ENCODE data around the gene CLEC1A. TPM values are rescaled to one million over a fixed set of nuclear protein-coding genes. Genes with fewer than 3 reads are reported as not detected.

The CLEC1A gene
- total and polyA plus RNA-seq, 11 donors, result 1.2 to 7.3 (median 2.5) TPM

DNA sequence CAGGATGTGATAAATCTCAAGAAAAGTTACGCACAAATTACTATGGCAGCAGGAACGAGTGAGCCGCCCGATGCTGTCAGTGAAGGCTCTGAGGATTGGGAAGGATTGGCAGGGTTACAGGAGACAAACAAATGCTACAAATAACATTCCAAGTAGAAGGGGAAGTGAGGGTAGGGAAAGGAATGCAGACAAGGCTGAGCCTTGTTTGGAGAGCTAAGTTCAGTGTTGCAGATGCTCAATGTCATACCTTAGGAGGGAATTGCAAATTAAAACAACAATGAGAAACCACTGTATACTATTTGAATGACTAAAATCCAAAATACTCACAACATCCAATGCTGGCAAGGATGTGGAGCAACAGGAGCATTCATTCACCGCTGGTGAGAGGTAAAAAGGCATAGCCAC is 67.0 kb downstream of the CLEC1A start:
- no peaks in the 10 kb centered on the region for H3K9me3 ChIP-seq
- no peaks in the 10 kb centered on the region for H3K36me3 ChIP-seq
- H3K4me1 ChIP-seq, result peaks cover 0 to 5% (median 0%) of the 10 kb centered on the region in 12 donors
- no peak overlapping the region for H3K27ac ChIP-seq
- 69 to 74% (median 71%) methylated on average over 5 of the region's 5 CpGs for WGBS, 4 donors
- no peaks in the 10 kb centered on the region for H3K27me3 ChIP-seq
- intact Hi-C loops (cut with DNase I), result loop anchor here in 4 of 10 donors (5.0 kb wide), 3 partner anchors 106 to 161 kb away; no protein-coding TSS in a partner anchor
- H3K4me3 ChIP-seq, result no peak overlapping the region
- TF ChIP-seq POLR2A (IDR thresholded peaks at IDR 0.05) (no peak), CTCF (IDR thresholded peaks at IDR 0.05) (no peak)
- ATAC-seq, result no peak
- DNase-seq, result no peak

GRCh38 chr12:10031321-10031720 is 67.5 kb downstream of the CLEC1A start:
- WGBS, 4 donors, result 69 to 77% (median 71%) methylated on average over 4 of the region's 4 CpGs
- intact Hi-C loops (cut with DNase I), result loop anchor here in 4 of 10 donors (5.0 kb wide), 3 partner anchors 106 to 161 kb away; no protein-coding TSS in a partner anchor
- H3K27me3 ChIP-seq, result no peaks in the 10 kb centered on the region
- ATAC-seq (no peak), DNase-seq (no peak)
- H3K27ac ChIP-seq, result no peak overlapping the region
- no peaks in the 10 kb centered on the region for H3K9me3 ChIP-seq
- peaks cover 0 to 5% (median 0%) of the 10 kb centered on the region in 12 donors for H3K4me1 ChIP-seq
- TF ChIP-seq POLR2A (IDR thresholded peaks at IDR 0.05), result no peak
- no peak for TF ChIP-seq CTCF (IDR thresholded peaks at IDR 0.05)
- no peak overlapping the region for H3K4me3 ChIP-seq
- H3K36me3 ChIP-seq, result no peaks in the 10 kb centered on the region

DNA sequence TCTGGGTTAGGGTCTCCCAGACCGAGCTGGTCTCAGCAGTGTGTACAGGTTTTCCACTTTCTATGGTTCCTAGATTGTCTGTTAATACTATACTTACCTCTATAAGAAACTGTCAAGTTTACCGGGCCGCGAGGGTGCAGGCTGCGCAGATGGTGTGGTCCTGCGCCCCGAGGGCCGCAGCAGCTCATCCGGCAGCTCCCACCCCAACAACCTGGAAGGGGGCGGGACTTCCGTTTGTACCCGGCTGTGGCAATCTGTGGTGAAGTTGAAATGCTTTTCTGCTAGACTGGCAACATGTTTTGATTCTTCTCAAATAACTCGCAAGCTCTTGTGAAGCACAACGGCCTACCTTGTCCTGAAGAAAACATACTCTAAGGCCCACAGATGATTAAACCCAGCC is 68.3 kb downstream of the CLEC1A start, which contains the start of gene CLEC9A:
Gene CLEC9A, plus strand, starts transcription at position 237 of the 400 bp plus-strand sequence. CDS start 22,006 bp downstream, outside the sequence.
- Histone ChIP-seq H3K9me3 (no peaks in the 10 kb centered on the region), H3K27me3 (no peaks in the 10 kb centered on the region), H3K36me3 (no peaks in the 10 kb centered on the region), H3K27ac (no peak within 1 kb of the TSS), H3K4me3 (no peak within 1 kb of the TSS), H3K4me1 (peaks cover 0 to 5% (median 0%) of the 10 kb centered on the region in 12 donors)
- DNase-seq (no peak), ATAC-seq (no peak)
- intact Hi-C loops (cut with DNase I), result loop anchor here in 4 of 10 donors (5.0 kb wide), 3 partner anchors 107 to 162 kb away; no protein-coding TSS in a partner anchor
- TF ChIP-seq POLR2A (IDR thresholded peaks at IDR 0.05) (no peak), CTCF (IDR thresholded peaks at IDR 0.05) (no peak)
- WGBS, 4 donors, result 93 to 97% (median 95%) methylated on average over 14 of the region's 14 CpGs

DNA sequence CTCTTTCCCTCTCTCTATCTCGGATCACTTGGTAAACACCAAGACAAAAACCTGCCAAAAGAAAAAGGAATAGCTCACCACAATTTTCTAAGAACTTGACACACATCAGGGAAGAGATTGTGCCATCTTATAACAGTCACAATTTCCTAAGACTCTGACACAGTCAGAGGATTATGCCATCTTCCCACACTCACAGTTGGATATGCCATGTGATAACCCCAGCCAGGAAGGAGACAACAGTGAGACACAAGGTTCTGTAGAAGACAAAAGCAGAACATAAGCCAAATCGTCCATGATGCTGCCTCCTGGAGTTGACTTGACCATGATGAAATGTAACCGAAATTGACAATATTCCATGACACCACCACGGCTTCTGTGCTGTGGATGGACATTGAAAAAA is 71.1 kb downstream of the CLEC1A start:
- H3K9me3 ChIP-seq, result no peaks in the 10 kb centered on the region
- 57 to 64% (median 61%) methylated on average over 4 of the region's 4 CpGs for WGBS, 4 donors
- intact Hi-C loops (cut with DNase I), result no loop called here
- H3K27me3 ChIP-seq, result no peaks in the 10 kb centered on the region
- DNase-seq (no peak), ATAC-seq (peak in 2 of 4 donors; percentile 10 to 55)
- no peaks in the 10 kb centered on the region for H3K36me3 ChIP-seq
- H3K27ac ChIP-seq, result peak overlapping the region in 1 of 12 donors; percentile 15
- H3K4me3 ChIP-seq, result no peak overlapping the region
- TF ChIP-seq CTCF (IDR thresholded peaks at IDR 0.05), result no peak
- TF ChIP-seq POLR2A (IDR thresholded peaks at IDR 0.05), result no peak
- H3K4me1 ChIP-seq, result no peaks in the 10 kb centered on the region
